HG03558 (cell line): ENCODE results near the gene SEC22A.

ENCODE experiments used
- ATAC-seq: cut with Tn5 transposase; IDR thresholded peaks from one replicate; pipeline ENCODE4 v1.9.1; 2021; ENCODE audit warnings: moderate number of reproducible peaks; ENCODE audit not compliant: unreplicated experiment; ENCODE audit errors: extremely low read depth

Gene SEC22A

DNA sequence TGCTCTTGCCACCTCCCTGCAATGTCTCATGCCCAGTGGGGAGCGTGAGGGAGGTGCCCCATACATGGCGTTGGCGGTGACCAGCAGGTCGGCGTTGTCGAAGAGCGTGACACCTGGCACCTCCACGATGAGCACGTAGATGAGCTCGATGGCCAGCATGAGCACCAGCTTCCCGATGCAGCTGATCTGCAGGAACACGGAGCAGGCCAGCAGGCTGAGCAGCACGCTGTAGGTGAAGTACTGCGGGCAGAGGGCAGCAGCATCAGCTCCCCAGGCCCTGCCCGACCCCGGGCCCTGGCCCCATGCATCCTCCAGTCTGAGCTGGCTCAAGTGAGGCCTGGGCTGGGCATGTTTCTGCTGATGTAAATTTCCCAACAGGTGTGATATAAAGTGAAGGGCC is 98.3 kb downstream of the SEC22A start:
- ATAC-seq: no peak

DNA sequence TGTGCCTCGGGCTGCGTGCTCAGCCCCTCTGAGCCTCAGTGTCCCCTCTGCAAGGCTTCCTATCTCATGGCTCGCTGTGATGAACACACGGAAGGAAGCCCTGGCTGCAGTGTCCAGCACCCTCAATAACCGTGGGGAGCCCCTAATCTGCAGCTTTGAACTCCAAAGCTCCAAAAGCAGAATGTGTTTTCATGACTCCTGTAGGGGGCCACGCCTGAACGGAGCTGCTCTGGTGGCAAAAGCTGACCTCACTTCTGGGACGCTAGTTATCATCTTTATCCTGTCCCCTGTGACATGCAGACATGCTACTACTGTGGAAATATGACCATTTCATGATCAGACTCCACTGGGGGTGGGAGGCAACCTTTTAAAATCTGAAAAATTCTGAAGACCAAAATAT is 98.8 kb downstream of the SEC22A start:
- no peak for ATAC-seq

DNA sequence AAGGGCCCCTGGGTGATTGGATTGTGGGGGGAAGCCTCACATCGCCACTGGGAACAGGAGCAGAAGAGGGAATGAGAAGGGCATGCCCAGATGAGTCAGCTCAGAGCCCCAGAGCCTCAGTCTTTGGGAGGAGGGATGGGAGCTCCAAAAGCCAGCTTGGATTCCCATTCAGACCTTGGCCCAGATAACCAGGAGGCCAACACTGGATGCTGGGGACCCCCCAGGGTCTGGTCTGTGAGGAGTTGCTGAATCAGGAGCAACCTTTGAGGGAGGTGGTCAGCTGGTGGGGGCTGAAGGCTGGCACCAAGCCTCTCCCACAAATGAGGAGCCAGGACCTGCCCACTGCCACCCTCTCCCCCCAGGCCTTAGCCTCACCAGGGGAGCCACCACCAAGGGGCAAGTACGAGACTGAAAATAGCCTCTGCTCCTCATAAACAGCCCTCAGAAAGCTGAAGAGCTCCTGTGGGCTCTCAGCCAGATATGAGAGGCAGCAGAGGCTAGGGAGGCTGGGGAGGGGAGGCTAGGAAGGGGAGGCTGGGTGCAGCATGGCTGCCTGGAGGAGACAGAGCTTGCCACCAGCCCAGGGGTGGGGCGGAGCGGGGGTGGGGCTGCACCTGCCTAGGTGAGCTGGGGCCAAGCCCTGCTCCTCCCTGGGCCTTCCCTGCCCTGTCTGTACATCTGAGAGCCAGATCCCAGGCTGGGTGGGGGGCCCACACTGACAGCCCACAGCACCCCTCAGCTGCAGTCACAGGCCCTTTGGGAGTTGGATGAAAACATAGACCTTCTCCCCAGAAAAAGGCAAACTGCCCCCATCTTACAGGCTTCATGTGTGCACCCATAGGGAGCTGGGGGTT is 99.8 kb downstream of the SEC22A start:
- no peak for ATAC-seq

DNA sequence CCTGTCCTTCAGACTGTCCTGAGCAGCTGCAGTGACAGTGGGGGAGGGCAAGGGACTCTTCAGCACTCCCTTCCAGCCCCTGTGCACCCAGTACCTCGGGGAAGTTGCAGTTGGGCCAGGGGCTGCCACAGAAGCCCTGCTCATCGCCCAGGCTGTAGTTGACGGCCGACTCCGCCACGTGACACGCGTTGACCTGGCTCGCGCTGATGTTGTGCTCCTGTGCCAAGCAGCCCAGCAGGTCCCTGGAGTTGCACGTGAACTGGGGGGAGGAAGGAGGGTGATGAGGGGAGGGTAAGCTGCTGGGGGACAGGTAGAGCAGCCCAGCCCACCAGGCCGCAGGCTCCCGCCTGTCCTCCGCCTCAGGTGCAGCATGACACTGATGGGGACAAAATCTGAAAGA is 101.2 kb downstream of the SEC22A start:
- no peak for ATAC-seq

DNA sequence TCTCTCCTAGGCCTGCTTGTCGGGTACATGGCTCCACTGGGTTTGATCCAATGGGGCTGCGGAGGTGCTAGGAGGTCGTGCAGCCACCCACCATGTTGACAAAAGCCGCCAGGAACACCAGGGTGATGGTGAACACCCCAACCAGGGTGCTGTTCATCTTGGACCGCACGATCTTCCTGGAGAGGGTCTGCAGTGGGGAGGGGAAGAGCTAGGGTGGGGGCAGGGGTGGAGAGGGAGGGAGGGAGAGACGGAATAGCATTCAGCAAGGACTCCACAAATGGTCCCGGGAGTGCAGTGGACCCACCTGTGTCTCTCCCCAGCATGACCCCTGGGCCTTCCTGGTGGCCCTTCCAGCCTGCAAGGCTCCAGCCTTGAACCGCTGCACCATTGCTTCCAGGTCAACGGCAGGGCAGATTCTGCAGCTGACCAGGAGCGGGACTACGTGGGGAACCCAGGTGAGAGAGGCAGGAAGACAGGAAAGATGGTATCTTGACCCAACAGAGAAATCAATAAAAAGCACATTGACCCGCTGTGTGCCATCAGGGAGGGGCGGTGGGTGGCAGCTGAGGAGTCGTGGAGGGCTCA is 102.3 kb downstream of the SEC22A start:
- no peak for ATAC-seq

DNA sequence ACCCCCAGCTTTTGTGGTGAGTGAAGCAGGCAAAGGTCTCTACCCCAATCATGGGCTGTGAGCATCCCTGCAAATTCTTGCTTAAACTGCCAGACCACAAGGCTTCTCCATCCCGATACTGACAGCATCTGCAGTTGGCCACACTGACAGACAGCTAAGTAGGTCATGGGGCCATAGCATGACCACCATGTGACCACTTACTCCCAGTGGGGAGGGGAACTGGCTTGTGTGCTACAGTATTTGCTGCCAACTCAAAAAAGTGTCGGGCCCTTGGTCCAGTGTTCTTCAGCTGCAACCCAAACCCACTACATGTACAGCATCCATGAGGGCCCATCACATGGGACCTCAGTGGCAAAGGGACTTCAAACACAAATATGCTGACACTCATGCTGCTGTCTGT is 103.4 kb downstream of the SEC22A start:
- ATAC-seq: no peak

DNA sequence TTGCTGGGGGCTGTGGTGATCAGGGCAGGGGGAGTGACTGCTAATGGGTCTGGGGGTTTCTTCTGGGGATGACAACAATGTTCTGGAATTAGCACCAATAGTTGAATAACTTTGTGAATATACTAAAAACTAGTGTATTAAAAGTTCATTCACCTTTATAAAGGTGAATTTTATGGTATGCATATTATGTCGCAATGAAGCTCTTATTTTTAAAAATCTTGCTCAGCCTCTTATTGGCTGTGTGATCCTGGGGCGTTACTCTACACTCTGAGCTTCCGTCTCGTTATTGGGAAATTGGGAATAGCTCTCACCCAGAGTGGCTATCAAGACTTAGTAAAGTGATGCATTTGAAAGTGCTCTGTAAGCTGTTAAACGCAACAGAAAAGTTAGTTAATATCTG is 105.3 kb downstream of the SEC22A start:
- ATAC-seq: no peak

DNA sequence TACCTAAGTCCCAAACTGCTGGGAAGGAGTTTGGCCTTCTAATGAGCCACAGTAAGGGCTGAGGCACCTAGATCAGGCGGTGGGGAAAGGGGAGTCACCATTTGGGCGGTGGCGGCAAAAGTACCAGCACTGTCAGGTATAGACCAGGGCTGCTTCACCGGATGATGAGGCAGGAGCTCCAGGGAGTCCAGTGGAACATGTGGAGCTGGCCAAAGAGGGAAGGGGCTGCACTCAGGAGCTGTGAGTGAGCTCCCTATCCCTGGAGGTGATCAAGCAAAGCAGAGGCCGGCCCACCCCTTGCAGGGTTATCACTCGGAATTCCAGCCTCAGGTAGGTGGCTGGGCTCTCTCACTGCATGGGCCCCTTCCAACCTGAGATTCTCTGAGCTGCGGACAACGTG is 108.4 kb downstream of the SEC22A start:
- no peak for ATAC-seq

DNA sequence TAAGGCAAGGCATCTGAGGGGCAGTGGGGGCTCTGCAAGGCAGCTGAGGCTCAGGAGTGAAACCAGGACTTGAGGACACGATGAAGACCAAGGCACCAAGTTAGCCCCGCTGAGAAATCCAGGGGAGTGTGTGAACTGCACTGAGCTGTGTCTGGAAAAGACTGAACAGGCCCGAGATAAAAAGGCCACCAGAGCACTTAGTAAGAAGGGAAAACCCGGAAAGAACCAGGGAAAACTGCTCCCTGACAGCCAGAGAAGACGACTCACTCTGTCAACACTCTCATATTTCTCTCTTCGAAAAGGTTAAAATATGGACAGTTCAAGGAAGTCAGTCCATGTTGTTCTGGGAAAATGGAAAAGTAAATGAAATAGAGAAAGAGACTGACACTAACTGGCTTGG is 109.0 kb downstream of the SEC22A start:
- no peak for ATAC-seq

DNA sequence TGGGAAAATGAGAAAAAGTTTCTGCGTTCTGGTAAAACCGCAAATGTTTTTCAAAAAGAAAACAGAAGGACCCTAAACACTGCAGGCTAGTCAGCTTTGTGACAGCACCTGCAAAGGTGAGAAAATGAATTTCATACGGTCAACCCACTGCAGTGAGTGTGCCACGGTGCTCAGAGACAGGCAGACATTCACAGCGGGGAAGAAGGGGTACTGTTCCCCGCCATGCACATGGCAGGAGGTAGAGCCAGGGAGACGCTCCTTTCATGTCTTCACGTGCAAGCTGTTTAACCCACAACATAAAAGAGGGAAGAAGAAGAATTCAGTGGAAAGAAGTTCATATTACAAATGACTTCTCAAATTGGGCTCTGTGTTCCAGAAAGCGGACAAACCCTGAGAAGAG is 109.5 kb downstream of the SEC22A start:
- no peak for ATAC-seq

DNA sequence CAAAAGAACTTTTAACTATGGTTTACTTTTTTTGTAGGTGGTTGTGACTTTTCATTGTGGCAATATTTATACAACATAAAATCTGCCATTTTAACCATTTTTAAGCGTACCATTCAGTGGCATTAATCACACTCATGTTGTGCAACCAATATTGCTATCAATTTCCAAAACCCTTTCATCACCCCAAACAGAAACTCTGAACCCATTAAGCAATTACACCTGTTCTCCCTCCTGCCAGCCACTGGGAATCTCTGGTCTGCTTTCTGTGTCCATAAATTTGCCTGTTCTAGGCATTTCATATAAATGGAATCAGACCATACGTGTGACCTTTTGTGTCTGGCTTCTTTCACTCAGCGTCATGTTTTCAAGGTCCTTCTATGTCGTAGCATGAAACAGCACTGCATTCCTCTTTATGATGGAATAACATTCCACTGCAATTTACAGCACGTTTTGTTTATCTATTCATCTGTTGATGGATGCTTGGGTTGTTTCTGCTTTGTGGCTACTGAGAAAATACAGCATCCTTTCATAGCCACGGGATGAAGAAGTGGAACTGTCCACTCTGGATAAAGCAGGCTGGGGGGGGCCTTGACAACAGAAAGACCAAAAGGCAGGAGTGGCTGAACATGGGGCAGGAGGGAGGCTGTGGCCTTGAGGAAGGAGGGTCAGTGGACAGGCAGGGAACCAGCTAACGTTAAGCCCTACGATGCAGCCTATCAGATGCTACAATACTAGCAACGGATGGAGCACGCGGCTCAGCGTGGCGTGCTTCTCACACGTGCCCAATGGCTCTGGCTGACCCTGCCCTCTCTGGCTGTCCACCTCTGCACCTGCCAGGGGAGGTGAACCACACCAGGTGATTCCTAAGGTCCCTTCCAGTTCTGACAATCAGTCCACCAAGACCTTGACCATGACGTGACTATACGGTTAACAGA is 110.9 kb downstream of the SEC22A start:
- ATAC-seq: no peak

DNA sequence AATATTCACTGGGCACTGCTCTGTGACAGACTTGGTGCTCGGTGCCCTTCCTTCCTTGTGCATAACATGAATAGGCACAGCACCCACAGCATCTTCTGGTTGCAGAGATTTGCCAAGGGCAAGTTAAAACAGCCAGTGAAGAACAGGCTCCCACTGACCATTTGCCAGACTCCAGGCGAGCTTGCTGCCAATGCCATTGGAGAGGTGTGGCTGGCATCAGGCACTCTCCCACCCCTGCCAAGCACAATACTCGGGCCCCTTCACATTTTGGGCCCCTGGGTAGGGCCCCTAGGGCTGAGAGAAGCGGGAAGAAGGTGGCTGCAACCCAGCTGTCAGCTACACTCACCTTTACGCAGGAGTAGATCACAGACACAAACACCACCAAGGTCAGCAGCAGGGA is 112.1 kb downstream of the SEC22A start:
- no peak for ATAC-seq

DNA sequence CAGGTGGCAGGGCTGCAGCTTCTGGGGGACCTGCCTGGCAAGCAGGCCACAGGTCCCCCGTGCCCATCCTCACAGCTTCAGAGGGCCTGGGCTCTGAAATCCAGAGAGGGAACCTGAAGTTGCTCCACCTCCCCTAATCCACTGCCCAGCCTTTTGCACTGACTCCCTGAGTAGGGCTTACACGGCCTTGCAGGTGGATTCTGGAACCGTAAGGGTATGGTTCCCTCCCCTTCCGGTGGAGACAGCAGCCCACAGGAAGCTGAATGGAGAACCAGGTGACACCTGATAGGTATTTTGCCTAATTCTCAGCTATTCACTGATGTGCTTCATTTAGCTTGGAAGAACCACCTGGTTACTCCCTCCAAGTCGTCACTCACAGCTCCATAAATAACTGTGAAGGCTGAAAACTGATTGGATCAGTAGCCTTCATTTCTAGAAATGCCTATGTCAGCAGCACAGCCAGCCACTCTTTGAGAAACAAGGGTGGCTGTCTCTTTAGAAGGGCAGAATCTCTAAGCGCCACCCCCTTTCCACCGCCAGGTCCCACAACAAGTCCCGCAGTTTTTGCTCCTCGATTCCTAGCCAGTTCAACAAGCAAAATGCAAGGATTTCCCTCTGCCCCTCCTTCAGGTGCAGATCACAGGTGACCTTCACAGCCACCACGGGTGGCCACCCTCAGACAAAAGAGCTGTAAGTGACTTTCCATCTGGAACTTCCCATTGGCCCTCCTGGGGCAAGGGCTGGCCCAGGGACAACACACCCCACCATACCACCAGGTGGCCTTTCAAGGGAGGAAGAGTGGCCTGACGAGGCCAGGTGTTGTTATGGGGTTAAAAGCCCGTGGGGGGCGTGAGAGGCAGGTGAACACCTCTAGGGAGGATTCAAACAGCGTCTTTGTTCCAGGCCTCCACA is 112.9 kb downstream of the SEC22A start:
- ATAC-seq: no peak

DNA sequence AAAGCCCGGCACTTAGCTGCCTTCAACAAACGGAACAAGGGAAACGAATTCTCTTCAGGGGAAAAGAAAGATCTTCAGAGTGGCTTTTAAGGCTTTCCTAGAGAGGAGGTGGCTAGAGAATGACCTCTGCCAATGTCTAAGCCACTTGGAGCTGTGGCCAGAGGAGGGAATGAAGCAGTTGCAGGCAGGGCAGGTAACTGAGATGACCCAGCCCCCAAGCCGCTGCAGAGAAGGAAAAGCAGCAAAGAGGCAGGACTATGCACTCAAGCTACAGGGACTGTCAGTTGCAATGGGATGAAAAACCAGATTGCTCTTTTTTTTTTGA is 113.5 kb downstream of the SEC22A start:
- ATAC-seq: no peak

DNA sequence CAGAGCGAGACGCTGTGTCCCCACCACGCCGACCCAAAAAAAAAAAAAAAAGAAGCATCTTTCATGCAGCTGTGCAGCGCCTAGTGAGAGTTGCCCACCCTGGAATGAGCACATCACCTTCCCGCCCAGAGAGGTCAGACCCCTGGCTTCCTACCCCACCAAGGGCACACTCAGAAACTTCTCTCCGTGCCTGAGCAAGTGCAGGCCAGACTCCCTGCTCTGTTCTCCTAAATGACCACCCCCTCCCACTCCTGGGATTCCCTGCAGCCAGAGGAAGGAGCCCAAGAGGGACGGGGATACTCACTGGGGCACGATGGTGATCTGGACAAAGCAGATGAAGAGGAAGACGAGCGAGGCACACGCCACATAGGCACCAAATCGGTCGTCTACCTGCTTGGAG is 116.0 kb downstream of the SEC22A start:
- no peak for ATAC-seq

DNA sequence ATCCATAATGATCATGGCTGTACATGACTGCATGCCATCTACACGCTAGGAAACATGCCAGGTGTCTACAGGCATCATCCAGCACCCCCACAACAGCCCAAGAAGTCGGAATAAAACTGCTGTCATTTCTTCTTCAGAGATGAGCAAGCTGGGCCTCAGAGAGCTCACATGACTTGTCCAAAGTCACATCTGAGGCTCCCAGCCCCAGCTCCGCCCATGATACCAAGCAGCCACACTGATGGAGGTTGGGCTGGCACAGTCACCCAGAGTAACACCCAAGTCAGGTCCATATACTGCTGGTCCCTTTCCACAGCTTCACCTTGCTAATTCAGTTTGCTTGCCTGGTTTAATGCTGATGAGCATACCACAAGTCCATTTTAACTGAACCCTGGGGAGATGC is 116.6 kb downstream of the SEC22A start:
- ATAC-seq: no peak

DNA sequence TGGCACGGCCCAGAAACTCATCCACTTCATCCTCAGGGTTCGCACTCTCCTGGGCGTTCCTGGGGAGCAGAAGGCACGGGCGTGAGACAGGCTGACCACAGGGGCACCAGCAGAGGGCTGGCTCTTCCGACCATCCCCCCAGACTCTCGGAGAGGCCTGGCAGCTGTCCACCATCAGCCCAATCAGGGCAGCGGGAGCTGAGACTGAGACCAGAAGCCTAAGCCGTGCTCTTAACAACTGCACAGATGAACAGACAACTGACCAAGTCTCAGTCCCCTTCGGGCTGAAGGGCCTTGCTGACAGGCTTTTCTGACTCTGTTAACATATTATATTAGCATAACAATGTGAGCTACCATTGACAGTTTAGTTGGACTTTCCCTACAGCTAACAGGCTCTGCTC is 118.0 kb downstream of the SEC22A start:
- no peak for ATAC-seq

DNA sequence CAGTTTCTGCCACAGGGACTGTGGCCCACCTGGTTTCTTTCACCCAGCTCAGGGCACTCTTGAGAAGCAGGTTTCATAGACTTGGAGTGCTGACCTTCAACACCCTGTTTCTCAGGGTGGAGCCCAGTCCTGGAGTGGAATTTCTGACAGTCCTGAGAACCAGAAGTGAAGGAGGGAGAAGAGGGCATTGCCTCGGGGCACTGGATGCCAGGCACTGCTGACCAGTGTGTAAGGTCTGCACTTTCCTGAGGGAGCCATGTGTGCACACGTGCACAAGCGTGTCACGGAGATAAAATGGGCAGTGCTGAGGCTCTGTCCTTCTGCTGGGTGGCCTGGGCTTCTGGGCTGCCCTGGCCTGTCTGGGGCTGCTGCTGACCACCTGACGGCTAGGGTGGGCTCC is 118.5 kb downstream of the SEC22A start:
- ATAC-seq: no peak

DNA sequence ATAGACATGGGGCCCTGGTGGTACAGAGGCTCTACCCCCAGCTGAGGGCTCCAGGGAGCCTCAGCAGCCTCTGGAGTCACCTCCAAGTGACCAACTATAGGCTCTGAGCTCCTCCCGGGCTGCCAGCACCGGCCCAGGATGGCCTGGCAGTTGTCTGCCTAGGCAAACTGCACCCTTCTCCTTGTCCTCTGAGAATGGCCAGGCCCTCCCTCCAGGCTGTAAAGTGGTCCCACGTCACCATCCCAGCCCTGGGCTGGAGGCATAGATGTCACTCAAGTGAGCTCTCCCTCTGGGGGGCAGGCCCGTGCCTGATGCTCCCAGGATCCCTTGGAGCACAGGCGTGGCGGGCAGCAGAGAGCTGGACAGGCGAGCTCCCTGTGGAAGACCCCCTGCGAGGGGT is 120.1 kb downstream of the SEC22A start:
- no peak for ATAC-seq

DNA sequence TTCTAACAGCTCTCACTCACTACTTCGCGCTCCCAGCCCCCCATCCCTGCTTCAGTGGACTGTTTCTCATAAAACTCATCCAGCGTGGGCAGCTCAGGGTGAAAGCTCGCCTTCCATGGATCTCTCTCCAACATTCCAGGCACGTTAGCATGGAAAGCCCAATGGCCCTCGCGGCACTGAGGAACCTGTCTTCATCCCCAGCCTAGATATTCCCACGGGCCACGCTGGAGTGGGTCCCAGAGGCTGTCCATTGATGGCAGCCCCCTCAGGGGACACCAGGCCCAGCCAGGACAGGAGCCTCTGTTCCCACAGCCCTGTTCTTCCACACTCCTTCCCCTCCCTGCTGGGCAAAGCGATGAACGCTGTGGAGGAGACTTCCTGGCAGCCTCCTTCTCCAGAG is 121.1 kb downstream of the SEC22A start:
- no peak for ATAC-seq
